Thoracic aorta endothelial cell (primary cell): ENCODE measurements around the gene HSH2D. TPM values are rescaled to one million over a fixed set of nuclear protein-coding genes. Genes with fewer than 3 reads are reported as not detected.

Experiments
- small RNA-seq: library from RNA; depleted of rRNA; stranded (forward); fragments of <200 nt; gene quantifications from one replicate; pipeline ENCODE3, GENCODE V24; 2012
- total RNA-seq: library from RNA; depleted of rRNA; stranded (reverse); fragments of >200 nt; gene quantifications from 2 replicates; pipeline ENCODE4 v1.2.3, GENCODE V29; 2012

The HSH2D gene
- total RNA-seq: not detected in 2 replicates

DNA sequence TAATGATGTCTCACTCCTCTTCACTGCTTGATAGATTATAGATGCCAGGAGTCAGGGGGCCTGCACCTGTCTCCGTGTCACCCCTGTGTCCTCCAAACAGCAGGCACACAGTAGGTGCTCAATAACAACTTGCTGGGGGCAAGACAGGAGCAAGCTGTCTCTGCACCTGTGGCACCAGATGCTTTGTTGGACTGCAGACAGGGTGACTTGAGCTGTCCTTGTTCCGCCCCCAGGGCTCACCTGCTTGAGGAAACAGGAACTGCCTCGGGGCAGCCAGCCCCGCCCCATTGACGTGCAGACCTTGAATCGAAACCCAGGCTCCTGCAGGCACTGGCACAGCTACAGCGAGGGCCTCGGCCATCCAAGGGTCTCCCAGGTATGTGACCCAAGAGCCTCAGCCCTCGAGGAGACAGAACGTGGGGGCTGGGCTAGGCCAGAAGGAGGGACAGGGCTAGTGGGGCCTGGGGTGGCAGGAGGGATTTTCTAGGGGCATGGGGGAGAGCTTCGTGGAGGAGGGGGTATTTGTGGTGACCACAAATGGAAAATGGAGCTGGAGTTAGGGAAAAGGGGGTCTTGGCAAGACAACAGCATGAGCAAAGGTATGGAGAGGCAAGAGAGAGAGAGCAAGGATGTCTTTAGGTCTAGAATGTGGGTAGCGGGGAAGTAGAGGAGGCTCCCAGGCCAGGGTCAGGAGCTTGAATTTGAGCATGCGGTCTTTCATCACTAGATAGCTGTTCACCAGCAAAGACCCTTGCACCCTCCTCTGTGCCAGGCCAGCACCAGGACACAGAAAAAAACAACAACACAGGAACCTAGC is at the start of gene HSH2D:
Gene HSH2D (plus strand): TSS at position 287 of the 817 bp plus-strand sequence. CDS start 5,066 bp downstream, outside the sequence.

DNA sequence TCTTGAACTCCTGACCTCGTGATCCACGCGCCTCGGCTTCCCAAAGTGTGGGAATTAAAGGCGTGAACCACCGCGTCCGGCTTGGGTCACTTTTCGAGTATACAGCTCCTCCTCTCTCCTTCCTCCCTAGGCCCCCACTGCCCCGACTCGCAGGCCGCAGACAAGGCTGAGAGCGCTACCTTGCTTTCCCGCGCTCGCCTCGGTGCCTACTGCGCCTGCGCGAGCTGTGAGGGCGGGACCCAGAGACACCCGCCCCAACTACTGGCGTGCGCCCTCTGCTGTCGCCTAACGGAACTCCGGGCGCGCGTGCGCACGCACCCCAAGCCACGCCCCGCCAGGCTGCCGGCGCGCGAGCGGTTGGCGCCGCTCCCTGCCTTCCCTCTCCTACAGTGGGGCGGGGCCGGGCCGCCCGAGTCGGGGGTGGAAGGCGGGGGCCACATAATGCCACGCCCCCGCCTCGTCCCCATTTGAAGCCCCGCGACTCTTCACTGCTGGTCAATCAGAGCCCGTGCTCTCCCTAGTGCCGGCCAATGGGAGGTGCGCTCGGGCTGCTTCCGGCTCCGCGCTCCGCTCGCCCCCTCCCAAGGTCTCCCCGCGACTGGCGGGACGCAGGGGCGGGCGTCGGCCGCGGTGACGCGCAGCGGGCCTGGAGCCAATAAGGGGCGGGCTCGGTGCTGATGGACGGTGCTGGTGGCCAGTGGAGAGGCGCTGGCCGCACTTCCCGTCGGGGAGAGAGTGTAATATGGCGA is 32.2 kb upstream of the HSH2D start, which contains the start of gene RAB8A:
Gene RAB8A (plus strand): TSS at position 730 of the 749 bp plus-strand sequence. CDS start 13 bp downstream, at position 743.

GRCh38 chr19:16185123-16185767 is 41.8 kb downstream of the HSH2D start, which contains the start of gene FAM32A:
Gene FAM32A (plus strand): TSS chr19:16185410. CDS start chr19:16185443, 33 bp downstream.

GRCh38 chr19:16197622-16198369 is 54.3 kb downstream of the HSH2D start, which contains the start of gene AP1M1:
Gene AP1M1 (plus strand): TSS chr19:16197911. CDS start chr19:16198027, 116 bp downstream.

Small RNA genes lying within 50 kb of the gene (small RNA-seq; reads per million reads assigned to genes)
- gene RF00017: not detected

Other genes starting within 250 kb of the HSH2D start
- gene CYP4F2, start 245.6 kb upstream of the HSH2D start, total RNA-seq: not detected in 2 replicates
- not detected in 2 replicates for gene CYP4F11, start 209.2 kb upstream of the HSH2D start, total RNA-seq
- gene OR10H4, start 194.7 kb upstream of the HSH2D start, total RNA-seq: not detected in 2 replicates
- 1,122 and 1,176 TPM in 2 replicates for gene TPM4, start 67.2 kb upstream of the HSH2D start, total RNA-seq
- gene RAB8A, start 31.8 kb upstream of the HSH2D start, total RNA-seq: 77.3 and 94.0 TPM in 2 replicates
- not detected in 2 replicates for gene CIB3, start 29.8 kb downstream of the HSH2D start, total RNA-seq
- 101 and 104 TPM in 2 replicates for gene FAM32A, start 41.7 kb downstream of the HSH2D start, total RNA-seq
- gene AP1M1, start 54.2 kb downstream of the HSH2D start, total RNA-seq: 59.3 and 79.6 TPM in 2 replicates
- gene KLF2, start 181.1 kb downstream of the HSH2D start, total RNA-seq: 8.0 and 8.3 TPM in 2 replicates